GM19240 (cell line): ENCODE data around the gene SLC66A2.

Experiments used
- DNase-seq: peaks from one replicate; pipeline ENCODE4 v3.0.0; 2011; ENCODE audit warnings: low spot score; ENCODE audit not compliant: insufficient read length

Gene SLC66A2

DNA sequence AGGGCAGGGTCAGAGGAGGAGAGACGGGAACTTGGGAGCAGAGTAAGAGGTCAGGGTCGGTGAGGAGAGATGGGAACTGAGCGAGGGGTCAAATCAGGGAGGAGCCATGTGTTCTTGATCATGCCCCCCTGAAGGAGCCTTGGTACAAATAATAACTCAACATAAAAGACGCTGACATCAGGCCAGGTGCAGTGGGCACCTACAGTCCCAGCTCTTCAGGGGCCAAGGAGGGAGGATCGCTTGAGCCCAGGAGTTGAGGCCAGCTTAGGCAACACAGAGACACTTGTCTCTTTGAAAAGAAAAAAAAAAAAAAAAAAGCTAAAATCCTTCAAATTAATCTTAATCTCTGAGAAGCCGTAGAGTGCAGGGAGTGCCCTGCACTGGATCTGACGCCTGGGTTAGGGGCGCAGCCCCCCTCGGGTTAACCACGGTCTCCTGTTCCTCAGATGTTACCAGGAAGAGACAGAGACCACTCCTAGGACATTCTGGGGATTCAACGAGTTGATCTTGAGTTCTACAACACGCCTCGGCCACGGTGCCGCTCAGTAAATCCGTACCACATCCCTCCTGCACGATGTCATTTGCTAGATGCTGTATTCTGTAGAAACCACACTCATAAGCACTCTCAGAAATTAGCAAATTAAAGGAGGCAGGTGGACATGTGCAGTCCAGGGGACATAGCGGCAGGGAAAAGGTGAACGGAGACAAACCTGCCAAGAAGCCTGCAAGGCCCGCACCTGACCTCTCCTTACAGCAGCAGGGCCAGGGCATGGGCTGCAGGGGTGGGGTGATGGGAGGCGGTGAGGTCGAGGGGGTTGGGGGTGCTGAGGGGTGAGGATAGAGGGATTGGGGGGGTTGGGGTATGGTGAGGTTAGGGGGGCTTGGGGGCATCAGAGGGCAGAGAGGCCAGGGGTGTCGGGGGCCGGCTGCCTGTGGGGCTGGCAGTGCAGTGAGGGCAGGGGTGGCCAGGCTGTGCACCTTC, 29.2 kb downstream of the SLC66A2 start:
- DNase-seq, result no peak

DNA sequence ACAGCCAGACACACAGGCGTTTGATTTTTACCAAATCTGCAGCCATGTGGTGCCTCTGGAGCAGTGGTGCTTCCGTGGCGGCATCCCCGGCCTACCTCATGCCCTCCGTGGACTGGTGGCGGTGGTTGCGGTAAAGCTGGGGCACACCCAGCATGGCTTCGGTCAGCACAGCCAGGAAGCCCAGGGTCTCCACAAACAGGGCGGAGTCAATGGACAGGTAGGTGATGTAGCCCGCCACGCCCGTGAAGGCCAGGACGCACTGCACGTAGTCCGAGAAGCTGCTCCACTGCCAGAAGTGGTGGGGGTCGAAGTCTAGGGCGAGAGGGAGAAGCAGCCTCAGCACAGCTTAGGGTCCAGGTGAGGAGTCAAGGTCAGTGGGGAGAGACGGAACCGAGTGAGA, 32.4 kb downstream of the SLC66A2 start:
- no peak for DNase-seq

DNA sequence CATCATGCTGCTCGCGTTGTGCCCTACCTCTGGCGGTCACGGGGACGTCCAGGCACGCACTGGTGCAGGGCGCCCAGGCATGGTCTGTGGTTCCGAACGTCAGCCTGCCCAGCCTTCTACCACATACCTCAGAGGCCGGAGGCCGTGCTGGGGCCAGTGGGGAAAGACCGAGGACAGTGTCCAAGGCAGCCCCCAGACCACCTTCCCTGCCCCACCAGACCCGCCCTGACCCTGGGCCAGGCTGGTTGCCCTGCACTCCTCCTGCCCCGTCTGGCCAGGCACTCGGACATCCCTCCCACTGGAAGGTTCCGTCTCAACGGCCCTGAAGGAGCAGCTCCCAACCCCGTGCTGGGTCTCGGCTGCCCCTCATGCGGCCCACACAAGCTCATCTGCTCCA, 32.8 kb downstream of the SLC66A2 start:
- DNase-seq, result no peak

DNA sequence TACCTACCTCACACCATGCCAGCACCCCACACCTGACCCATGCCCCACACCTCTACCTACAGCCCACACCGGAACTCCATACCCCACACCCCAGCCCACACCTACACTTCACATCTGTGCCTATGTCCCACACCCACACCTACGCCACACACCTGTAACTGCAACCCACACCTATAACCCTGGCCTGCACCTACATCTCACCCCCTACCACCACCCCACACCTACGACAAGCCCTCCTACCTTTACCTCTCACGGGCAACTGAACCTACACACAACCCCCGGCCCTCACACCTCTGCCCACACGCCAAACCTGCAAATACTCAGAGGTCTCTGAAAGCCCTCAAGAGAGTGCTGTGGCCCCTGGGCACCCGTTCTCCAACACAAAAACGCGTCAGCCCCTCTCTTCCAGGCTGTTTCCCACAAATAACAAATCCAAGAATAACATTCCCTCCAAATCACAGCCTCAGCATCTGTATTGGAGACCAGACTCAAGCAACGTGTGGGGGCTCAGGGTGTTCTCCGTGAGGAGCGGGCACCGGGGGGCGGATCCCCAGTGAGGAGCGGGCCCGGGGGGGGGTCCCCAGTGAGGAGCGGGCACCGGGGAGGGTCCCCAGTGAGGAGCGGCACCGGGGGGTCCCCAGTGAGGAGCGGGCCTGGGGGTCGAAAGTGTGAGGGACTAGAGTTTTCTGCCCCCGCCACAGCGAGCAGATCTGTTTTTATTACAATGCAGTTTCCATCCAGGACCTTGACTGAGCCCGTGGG, 33.4 kb downstream of the SLC66A2 start:
- no peak for DNase-seq

- DNase-seq, result no peak
Observed at GRCh38 chr18:79917169-79917852, 34.1 kb downstream of the SLC66A2 start.

GRCh38 chr18:79916546-79917168, 34.8 kb downstream of the SLC66A2 start:
- DNase-seq, result no peak

- no peak for DNase-seq
Observed at GRCh38 chr18:79916128-79916494, 35.3 kb downstream of the SLC66A2 start.

DNA sequence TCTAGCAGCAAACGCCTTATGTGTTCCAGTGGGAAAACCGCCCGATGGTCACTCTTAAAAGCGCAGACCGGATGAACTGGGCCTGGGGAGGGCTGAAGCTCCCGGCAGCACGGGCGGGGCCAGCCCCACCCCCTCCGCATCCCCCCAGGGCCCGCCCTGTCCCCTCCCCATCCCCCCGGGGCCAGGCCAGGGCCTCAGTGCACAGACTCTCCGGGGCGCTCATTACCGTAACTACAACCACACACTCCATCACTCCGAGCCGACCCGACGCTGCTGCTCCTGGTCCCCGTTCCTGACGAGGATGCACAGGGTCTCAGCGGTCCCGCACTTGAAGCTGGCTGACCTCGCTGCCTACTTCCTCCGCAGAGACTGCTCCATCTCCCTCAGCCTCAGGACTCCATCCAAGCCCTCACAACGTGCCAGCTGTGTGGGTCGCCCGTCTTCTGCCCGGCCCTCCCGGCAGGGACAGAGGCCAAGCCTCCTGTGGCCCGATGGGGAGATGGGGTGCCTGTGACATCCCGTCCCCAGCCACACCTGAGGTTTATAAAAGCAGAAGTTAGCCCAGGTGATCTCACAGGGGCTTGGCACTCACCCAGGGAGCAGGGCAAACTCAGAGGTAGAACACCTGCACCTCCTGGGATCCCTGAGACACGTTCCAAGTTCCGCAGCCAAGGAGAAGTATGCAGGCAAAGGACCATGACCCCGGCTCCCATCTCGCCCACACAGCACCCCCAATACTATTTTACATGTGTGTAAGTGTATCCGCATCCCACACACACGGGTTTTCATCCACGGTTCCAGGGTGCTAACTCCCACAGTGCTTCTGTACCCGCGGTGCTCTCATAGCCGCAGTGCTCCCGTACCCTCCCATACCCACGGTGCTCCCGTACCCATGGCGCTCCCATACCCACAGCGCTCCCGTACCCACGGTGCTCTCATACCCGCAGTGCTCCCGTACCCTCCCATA, 36.0 kb downstream of the SLC66A2 start:
- DNase-seq, result no peak

DNA sequence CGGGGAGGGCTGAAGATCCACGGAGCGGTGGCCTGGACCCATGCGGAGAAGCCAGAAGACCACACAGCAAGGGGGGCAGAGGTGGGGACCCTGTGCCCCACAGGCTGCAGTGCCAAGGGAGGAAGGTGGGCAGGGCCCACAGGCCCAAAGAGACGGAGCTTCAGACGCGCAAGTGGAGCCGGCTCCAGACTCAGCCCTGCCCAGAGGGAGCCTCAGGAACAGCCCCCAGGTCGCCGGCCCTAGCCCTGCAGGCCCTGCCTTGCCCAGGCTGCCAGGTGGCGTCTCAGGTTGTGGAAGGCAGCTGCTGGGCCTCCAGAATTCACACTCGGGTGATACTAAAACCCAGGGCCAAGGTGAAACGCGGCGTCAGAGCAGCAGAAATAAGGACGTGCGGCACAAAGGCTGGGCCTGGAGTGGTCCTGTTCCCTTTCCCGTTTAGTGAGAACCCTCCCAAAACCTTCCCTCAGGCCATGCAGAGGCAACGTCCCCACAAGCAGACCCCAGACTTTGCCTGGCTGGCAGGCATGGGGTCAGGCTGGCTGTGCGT, 36.8 kb downstream of the SLC66A2 start:
- DNase-seq, result no peak

- no peak for DNase-seq
Observed at GRCh38 chr18:79912994-79913831, 38.2 kb downstream of the SLC66A2 start.

DNA sequence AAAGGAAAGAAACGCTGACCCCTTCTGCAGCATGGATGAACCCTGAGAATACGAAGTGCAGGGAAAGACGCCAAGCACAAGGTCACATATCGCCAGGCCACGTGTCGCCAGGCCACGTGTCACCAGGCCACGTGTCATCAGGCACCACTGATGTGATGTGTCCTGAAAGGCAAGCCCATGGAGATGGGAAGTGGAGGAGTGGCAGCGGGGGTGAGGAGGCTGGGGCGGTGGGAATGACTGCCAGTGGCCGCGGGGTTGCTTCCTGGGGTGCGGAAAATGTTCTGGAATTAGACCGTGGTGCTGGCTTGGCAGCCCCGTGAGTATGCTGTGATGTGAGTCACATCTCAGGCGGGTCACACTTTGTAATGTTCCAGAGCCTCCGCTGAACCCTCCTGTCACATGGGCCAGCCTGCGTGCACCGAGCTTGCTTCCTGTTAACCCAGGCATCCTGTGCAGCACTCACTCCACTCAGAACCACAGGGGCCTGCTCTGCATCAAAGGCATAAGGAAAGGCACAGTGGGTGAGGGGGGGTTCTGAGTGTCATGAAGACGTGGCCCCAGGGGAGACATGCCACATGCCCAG, 39.0 kb downstream of the SLC66A2 start:
- no peak for DNase-seq

DNA sequence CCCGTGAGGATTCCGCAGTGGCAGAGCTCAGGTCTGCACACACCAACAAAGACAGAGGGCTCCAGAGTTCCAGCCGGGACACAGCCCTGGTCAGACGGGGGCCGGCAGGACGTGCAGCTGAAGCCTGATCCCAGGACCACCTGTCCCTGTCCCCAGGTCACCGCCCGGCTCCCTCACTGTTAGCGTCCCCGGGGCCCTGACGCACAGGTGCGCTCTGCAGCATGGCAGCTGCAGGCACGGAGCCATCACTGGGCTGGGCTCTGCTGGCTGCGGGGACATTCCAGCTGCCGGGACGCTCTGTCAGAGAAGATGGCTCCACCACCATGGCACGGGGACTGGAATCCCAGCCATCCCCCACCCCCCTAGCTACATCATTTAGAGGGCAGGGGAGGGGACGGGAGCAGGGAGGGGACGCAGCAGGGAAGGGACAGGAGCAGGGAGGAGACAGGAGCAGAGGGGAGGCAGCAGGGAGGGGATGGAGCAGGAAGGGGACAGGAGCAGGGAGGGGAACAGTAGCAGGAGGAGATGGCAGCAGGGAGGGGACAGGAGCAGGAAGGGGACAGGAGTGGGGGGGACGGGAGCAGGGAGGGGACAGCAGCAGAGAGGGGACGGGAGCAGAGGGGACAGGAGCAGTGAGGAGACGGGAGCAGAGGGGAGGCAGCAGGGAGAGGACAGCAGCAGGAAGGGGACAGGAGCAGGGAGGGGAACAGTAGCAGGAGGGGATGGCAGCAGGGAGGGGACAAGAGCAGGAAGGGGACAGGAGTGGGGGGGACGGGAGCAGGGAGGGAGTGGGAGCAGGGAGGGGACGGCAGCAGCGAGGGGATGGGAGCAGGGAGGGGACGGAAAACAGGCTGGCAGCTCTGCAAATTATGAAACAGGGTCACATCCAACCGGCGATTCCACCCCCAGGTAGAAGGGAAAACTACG, 39.8 kb downstream of the SLC66A2 start:
- no peak for DNase-seq

GRCh38 chr18:79910563-79911343, 40.7 kb downstream of the SLC66A2 start:
- DNase-seq, result no peak

DNA sequence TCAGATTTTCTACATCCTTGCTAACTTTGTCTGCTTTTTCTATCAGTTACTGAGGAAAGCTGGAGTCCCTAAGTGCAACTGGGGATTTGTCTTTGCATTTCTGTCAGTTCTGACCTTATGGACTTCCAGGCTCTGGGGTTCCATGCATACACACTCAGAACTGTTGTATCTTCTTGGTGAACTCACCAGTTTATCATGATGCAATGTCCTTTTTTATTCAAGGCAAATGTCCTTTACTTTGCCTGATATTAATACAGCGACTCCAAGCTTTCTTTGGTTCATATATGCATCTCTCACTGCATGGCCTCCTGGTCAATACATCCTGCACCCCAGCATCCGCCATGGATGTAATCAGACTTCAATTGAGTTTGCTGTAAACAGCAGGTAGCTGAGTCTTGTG, 44.7 kb downstream of the SLC66A2 start:
- DNase-seq, result no peak

GRCh38 chr18:79905993-79906392, 45.5 kb downstream of the SLC66A2 start:
- no peak for DNase-seq

DNA sequence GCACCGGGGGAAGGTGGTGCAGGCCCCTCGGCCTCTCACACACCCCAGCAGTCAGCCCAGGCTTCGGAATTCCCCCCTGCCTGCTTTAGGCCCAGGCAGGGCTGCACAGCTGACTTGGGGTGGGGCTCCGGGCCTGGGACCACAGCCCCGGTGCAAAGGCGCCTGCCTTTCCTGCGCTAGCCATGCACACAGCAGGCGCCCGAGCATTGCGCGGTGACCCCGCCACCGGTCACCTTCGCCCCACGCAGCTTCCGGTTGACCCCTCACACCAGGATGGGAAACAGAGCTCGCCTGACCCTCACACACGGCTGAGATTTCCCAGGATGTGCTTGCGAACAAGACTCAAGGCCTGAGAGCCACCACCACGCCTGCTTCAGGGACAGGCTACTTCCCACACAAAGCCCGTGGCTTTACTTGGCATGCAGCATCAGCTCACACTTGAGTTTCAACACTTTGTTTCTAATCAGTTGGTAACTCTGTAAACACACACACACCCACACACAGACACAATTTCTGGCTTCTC, 46.0 kb downstream of the SLC66A2 start:
- DNase-seq, result no peak
